ENCODE results near the gene PPIL1.

PPIL1 gene

DNA sequence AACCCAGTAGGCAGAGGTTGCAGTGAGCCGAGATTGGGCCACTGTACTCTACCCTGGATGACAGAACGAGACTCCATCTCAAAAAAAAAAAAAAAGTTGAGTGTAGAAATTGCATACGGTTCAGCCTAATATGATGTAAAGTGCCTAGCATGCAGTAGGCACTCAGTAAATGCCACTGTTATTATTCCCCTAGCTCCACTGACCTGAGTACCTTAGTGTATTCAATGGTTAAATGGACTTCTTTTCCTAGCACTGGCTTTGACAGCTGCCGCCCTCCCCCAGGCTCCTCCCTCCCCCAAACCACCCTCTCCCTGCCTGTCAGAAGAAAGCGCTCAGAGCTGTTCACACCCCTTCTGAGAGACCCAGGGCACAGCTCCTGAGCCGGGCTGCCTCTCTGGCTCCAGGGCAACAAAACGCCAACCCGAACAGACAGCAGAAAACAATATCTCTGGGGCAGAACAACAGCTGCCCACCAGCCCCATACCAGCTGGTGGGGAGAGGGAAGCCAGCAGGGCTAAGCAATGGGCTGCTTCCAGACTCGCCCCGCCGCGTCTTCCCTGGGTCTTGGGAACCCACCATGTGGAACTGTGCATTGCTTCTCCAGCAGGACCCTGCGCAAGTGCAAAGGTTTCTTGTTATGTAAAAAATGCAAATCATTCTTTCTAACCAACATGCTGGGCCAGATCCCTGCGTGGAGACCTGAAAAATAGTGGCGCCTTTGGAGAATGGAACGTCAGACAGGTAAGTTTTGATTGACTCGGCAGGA, 39.8 kb downstream of the PPIL1 start:
- no peak for DNase-seq (ENCODE audit: low spot score)

DNA sequence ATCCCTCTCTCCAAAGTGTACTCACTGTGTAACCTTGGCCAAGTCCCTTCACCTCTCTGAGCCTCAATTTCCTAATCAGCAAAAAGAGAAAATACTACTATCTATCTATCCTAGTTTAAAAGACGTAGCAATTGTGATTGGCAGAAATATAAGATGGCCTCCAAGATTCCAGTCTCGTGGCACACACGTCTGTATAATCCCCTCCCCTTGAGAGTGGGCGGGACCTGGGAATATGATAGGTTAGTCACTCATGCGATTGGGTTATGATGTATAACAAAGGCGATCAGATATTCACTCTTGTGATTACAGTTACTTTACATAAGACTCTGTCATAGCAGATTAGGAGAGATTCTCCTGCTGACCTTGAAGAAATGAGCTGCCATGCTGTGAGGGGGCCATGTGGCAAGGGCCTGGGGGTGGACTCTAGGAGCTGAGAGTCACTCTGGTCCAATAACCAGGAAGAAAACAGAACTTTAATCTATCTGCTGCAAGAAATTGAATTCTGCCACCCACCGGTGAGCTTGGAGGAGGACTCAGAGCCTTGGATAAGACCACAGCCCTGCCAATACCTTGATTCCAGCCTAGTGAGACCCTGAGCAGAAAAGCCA, 41.3 kb downstream of the PPIL1 start:
- no peak for DNase-seq (ENCODE audit: low spot score)

DNA sequence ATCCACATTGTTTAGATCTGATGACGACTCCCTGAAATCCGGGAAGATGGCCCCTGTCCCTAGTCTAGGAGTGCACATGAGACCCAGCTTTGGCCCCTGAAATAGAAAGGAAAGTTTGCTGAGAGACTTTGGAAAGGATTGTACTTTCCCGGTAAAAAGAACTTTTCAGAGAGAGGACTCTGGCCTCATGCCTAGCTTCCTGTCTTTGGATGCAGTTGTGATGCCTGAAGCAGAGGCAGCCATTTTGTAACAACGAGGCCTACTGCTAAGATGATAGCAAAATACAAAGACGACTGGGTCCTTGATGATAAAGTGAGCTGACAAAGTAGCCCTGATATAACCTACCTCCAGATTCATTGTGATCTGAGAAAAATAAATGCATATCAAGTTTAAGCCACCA, 42.3 kb downstream of the PPIL1 start:
- DNase-seq (ENCODE audit: low spot score): no peak

DNA sequence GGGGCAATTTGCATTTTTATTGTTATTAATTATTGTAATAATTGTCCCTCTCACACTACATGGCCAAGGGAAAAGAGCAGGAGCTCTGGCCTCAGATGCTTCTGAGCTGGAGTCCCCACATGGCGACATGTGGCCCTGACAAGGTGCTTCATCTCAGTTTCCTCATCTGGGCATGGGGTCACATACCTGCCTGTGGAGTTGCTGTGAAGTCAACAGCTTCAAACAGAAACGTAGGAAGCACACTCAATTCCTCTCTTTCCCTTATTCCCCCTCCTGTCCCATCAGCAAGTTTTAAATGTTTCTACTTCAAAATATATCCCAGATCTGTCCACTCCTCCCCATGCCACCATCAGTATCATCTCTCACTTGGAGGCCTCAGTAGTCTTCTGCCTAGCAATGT, 44.0 kb downstream of the PPIL1 start:
- DNase-seq (ENCODE audit: low spot score): no peak

DNA sequence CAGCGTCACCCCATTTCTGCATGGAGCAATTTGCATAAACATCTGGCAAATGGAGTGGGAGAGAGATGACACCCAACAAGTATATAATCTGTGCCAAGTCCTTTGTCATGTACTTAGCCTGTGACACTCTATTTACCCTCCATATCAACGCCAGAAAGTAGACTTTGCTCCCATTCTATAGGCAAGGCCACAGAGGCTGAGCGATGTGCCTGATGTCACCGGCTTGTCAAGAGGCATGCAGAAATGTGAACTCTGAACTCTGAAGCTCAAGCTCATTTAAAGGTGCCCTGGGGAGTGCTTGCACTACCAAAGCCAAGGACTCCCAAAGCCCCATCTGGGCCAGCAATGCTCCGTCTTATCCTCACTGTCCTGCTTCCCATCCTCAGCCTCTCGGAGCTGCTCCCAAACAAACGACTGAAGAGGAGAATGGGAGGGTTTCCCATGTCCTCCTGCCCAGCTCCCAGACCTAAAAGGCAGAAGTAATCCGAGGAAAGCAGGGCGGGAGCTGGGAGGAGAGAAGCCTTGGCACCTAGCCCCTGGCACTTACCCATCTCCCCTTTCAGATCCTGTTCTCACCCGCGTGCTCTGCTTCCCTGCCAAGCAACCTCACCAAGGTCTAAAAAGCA, 44.6 kb downstream of the PPIL1 start:
- peak; percentile 56 for DNase-seq (ENCODE audit: low spot score)

DNA sequence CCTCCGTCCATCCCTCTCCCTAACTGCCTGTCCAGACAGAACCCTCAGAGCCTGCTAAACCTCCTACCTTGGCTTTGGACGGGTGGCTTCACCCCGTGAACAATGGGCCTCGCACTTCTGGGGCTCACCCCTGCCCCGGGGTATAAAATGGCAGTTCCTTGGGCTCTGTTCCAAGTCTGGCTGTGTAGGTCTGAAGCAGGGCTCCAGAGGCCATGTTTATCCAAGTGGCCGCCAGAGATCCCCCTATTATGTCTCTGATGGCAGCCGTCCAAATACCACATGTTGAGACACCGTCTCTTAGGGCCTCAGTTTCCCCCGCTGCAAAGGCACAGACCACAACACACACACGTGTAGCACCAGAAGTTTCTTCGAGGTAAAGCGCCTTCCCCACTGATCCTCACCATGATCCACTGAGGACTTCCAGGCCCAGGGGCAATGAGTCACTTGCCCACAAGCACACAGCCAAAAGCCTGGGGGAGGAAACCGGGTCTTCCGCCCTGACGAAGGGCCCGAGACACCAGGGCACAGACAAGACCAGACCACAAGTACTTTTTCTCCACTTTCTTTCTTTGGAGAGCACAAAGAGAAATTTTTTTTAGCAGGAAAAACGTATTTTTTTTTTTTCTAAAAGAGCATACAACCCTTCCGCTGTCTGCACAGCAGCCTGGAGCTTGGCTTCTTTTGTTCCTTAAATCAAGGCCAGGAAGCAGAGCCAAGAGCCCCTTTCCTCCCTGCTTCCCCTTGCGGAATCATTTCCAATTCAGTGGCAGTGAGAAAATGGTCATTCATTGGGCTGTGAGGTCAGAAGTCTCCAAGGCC, 47.1 kb downstream of the PPIL1 start:
- DNase-seq (ENCODE audit: low spot score): no peak

DNA sequence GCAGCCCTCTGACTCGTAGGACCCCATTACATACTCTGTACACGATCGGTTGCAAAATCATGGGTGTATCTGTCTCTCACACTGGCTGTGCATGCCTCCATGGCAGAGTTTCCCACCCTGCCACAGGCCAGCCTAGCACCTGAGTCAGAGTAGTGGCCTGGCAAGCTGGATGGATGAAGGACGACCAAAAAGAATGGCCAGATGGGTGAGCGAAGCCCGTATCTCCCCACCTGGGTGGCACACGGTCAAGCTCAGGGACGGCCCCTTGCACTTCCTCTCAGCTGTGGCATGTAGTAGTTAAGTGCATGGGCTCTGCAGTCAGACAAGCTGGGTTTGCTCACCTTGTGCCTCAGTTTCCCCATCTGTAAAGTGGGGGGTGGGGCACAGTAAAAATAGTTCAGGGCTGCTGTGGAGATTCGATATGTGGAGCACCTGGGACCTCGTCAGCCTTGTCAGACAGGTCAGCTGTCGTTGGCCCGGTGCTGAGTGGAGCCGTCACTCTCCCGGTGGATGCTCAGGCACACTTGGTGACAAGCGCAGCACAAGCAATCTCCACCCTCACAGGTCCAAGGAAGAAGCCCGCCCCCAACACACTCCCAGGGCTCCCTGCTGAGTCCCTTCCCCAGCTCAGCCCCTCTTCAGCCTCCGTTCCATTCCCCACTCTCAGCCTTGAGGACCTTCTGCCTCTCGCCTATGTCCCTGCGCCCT, 47.9 kb downstream of the PPIL1 start:
- DNase-seq (ENCODE audit: low spot score): no peak

DNA sequence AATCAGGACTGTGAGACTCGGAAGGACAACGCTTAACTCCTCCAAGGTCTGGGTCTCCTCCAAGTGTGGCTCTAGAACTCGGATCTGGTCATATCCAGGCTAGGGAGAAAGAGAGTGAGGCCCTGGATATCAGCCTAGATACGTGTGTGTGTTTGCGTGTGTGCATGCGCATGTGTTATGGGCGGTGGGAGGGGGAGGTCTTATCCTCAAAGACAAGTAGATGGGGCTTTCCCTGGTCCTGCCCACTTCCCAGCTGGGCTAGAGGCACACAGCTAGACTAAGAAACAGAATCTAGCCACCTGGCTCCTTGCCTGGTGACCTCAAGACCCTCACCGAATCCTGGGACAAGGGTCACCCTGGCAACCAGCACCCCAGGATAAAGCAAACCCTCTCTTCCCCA, 48.6 kb downstream of the PPIL1 start:
- no peak for DNase-seq (ENCODE audit: low spot score)

DNA sequence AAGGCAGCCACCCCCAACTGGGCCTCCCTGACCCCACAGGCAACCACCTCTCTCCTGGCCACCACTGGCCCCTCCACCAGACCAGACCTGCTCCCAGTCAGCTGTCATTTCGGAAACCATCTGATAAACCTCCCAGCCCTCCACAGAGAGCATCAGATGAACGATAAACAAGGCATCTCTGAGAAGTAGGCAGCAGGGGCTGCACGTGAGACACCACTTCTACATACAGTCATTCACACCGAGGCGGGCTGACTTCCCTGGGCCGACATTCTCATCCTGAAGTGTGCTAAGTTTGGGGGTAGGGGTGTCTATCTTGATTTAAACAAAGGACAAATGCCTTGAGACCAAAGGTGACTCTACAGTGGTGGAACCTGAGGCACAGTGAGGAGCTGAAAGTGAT, 49.2 kb downstream of the PPIL1 start:
- DNase-seq (ENCODE audit: low spot score): no peak

DNA sequence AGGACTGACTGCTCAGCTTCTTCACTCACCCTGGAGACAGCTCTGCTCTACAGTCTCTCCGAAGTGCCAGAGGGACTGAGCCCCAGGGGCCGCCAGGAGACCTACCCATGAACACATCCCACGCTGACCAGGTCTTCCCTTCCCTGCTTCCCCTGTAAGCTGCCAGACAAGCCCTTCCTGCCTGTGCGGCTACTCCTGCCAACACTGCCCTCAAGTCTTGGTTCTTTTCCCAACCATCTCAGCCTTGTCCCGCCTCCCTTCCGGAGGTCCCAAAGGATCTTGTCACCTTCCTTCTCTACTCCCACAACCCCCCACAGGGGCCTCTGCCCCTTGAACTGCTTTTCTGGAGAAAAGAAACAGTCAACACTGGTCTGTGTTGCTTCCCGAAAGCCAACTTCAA, 50.4 kb downstream of the PPIL1 start:
- DNase-seq (ENCODE audit: low spot score): no peak

DNA sequence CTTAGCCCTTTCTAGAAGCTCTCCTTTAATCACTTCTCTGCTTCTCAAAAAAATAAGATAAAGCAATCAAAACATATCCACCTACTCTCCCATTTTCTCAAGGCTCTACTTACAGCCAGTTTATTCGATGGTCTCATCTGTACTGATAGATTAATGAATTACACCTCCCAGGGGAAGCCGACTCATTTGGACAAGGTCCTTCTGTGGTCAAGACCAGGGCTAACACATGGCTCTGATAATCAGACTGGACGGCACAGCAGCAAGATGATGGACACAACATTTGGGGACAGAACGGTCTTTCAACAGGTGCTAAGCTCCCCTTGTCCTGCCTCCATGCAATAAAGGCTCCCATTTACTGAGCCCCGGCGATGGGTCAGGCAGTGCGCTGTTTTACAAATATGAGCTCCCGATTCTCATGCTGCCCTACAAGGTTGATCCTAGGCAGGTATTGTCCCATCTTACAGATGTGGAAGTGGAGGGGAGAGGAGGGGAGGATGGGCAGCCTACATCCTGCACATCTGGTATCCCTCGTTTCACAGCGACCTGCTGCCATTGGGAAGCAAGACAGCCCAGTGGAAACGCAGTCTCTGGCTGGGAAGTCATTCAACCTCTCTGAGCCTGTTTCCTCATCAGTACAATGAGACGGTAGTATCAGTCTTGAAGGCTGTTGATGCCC, 51.0 kb downstream of the PPIL1 start:
- no peak for DNase-seq (ENCODE audit: low spot score)

DNA sequence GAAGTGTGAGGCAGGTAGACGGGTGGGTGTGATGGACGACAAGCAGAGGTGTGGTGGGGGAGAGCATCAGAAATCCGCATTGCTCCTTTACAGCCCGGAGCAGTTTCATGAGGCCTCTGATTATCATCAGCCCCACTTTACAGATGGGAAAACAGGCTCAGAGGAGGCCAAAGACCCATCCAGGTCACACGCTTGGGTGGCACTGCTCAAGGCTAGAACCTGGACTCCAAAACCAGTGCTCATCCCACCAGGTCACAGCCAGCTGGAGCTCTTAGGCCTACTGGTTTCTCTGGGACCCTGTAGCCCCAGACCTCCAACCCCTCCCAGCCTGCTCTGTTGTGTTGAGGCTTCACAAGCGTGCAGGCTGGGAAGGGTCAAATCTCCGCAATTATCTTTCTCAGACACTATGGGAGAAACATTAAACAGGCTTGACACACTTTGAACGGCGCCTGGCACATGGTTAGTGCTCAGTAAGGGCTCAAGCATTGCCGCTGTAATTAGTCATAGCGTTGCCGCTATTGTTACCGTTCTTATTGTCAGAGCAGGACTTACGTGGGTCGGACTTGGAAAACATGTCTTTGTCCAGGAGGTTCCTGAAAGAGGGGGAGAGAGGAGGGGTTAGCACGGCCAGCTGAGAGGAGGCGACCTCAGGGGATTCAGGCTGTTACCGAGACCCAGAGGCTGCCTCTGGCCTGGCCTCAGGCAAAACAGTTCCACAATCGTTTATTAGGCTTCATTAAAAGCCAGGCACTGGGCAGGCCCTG, 51.9 kb downstream of the PPIL1 start:
- no peak for DNase-seq (ENCODE audit: low spot score)

DNA sequence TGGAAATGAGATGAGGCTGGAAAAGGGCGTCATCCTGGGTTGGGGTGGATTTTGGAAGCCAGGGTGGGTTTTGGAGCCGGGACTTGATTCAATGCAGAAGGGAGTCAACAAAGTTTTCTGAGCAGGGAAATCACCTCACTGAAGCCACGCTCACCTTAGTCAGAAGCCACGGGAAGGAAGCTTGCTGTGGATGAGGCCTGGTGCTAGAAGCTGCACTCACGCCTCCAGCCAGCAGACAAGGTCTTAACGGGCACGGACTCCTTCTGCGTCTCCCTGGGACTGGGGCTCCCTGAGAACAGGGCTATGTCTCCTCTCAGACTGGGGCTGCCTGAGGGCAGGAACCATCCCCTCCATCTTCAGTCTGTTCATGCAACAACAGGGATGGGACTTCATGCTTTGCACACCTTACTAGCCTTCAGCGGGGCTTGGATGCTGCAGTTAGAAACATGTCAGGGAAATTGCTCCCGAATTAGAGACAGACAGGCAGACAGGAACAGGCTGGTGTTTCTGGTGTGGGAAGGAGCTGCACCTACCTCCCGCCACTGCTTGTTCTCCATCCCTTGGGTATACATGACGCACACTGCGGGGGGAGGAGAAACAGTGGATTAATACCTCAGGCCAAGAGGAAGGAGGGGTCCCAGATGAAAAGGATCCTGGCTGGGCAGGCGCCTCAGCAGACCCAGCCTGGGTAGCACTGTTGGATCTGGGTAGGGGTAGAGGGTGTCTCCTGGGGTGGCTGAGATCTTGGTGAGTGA, 52.8 kb downstream of the PPIL1 start:
- no peak for DNase-seq (ENCODE audit: low spot score)

DNA sequence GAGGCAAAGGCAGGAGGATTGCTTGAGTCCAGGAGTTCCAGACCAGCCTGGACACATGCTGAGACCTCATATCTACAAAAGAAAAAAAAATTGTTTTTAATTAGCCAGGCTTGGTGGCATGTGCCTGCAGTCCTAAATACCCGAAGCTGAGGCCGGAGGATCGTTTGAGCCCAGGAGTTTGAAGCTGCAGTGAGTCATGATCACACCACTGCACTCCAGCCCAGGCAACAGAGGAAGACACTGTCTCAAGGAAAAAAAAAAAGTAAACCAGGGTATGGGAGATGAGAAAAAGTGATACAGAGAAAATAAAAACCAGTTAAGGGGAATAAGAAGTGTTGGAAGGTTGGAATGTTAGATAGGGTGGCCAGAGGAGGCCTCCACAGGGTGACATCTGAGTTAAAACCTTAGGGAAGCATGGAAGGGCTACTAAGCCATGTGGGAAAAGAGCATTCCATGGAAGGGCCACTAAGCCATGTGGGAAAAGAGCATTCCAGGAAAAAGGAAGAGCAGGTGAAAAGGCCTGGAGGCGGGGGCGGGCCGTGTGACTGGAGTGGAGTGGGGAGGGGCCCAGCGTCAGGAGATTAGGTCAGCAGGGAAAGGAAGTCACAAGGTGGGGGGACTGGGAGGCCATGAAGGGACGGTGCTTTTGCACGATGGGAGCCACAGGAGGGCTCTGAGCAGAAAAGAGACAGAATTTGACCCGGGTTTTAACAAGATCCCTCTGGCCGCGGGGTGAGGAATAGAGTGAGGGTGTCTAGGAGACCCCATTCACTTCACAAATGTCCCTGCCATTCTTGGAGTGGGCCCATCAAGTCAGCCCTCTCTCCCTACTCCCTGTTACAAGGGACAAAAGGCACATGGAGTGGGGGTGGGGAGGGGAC, 53.7 kb downstream of the PPIL1 start:
- DNase-seq (ENCODE audit: low spot score): no peak

DNA sequence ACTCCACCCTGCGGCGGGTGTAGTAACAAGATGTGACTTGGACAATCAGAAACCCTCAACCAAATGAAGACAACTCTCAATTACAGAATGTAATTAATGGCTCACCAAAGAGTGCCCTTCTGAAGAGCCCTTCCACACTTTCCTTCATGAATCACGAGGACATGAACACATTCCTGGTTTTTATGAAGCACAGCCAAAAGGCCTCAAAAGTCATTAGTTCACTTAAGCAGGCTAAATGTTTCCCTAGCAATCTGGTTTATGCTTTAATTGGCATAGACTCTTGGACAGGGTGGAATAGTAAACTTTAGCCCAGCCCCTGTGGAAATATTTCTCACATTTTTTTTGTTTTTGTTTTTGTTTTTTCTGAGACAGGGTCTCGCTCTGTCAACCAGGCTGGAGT, 55.8 kb downstream of the PPIL1 start:
- no peak for DNase-seq (ENCODE audit: low spot score)

DNA sequence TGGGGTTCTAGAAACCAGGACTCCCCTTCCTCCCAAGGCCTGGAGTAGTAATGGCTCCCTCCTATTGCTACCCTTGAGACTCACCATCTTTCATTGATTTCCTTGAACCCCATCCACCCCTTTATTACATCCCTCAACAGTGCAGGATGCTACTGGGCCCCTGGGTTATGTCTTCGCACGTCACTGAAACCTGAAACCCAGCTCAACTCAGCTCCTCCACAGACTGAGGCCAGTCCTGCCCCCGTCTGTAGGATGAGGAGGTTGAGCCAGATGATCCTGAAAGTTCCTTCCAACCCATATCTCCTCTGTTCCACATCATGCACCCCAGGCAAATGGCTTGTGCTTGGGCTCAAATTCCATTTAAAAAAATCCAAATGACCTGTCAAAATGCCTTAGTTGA, 56.8 kb downstream of the PPIL1 start:
- no peak for DNase-seq (ENCODE audit: low spot score)

DNA sequence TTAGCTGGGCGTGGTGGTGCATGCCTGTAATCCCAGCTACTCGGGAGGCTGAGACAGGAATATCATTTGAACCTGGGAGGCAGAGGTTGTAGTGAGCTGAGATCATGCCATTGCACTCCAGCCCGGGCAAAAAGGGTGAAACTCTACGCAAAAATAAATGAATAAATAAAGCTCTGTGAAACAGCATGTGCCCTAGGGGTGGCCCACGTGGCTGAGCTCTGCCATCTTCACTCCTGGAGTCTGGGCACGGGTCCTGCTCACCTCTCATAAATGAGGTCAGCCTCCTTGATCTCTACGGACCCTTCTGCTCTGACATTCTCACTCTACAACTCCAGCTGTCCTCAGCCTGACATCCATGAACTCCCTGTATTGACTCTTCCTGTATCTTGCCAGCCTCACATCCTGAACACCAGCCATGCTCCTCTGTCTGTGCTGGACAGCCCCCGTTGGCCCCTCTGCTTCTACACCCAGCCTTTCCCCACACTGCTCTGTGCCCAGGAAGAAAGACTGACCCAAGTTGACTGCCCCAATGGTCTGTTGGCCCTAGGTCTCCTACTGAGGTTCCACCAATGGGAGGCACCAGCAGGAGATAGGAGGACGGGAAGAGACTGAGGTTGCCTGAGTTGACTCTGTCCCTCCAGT, 57.3 kb downstream of the PPIL1 start:
- DNase-seq (ENCODE audit: low spot score): no peak

DNA sequence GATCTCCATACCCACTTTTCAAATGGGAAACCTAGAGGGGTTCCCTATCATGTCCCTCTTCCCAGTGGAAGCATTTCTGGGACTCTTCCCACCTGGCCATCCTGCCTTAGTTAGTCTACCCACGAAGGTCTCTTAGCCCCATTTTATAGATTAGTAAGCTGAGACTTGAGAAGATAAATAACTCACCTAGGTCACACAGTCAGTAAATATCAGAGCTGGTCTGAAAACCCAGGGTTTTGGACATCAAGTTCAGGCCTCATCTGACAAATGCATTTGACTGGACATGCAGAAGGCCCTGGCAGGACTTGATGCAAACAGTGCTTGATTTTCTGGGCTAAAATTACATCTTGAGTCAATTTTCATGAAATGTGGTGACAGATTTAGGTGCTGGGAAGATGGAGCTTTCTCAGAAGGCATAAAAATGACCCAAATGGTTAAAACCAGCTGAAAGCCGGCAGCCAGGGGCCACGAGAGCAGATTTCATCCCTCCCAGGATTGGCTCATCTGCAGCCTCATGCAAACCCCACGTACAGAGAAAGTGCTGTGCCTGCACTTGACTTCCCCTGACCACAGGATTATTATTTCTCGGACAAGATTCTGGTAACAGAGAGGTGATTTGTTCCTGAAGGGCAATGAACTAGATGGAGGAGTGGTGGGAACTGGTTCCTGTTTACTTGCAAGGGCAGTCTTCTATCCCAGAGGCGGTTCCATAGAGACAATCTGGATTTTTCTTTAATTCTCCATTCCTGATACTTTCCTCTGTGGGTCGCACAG, 58.5 kb downstream of the PPIL1 start:
- DNase-seq (ENCODE audit: low spot score): no peak
